GM19467 (cell line): ENCODE data around the gene TRPC4AP.

Experiments
- ATAC-seq: cut with Tn5 transposase; IDR thresholded peaks from one replicate; pipeline ENCODE4 v1.9.1; 2021; ENCODE audit warnings: mild to moderate bottlenecking, moderate library complexity; ENCODE audit not compliant: unreplicated experiment

The TRPC4AP gene

GRCh38 chr20:34971561-34972235 lies 120.9 kb downstream of the TRPC4AP start:
- no peak for ATAC-seq

- no peak for ATAC-seq
These were observed 121.6 kb downstream of the TRPC4AP start for GRCh38 chr20:34970846-34971560.

- ATAC-seq, result no peak
These were observed 122.3 kb downstream of the TRPC4AP start for GRCh38 chr20:34970193-34970840.

GRCh38 chr20:34968042-34968775 lies 124.4 kb downstream of the TRPC4AP start:
- no peak for ATAC-seq

GRCh38 chr20:34967421-34967820 lies 125.2 kb downstream of the TRPC4AP start:
- ATAC-seq, result no peak

- ATAC-seq, result no peak
These were observed 127.6 kb downstream of the TRPC4AP start for GRCh38 chr20:34965051-34965450.

GRCh38 chr20:34964486-34964885 lies 128.1 kb downstream of the TRPC4AP start:
- no peak for ATAC-seq

GRCh38 chr20:34956751-34957472 lies 135.7 kb downstream of the TRPC4AP start:
- ATAC-seq, result no peak

- ATAC-seq, result peak; percentile 31
These were observed 136.6 kb downstream of the TRPC4AP start for GRCh38 chr20:34956041-34956458.

- ATAC-seq, result peak; percentile 92
These were observed 137.2 kb downstream of the TRPC4AP start, which contains the start of the genes GSS and MYH7B for GRCh38 chr20:34955231-34956040. Gene GSS, minus strand, starts transcription at chr20:34955806. Its CDS starts 3,954 bp downstream, at chr20:34951852. Gene MYH7B, plus strand, starts transcription at chr20:34955868. Its CDS starts 22,138 bp downstream, at chr20:34978006.

GRCh38 chr20:34954904-34955230 lies 137.7 kb downstream of the TRPC4AP start:
- no peak for ATAC-seq

- ATAC-seq, result no peak
These were observed 138.6 kb downstream of the TRPC4AP start for GRCh38 chr20:34953960-34954359.

GRCh38 chr20:34952671-34953070 lies 139.9 kb downstream of the TRPC4AP start:
- ATAC-seq, result no peak
